GM12878 (cell line): ENCODE data around the gene CRY1. TPM values are rescaled to one million over a fixed set of nuclear protein-coding genes. Genes with fewer than 3 reads are reported as not detected.

Experiments used
- ATAC-seq: fragments of 200-7000 bp; cut with Tn5 transposase; 3 replicates; pipeline ENCODE4 v1.9.1; 2020; ENCODE audit warnings: mild to moderate bottlenecking, moderate library complexity
- BruUV-seq: library from RNA; stranded (reverse); fragments of 400-500 nt; replicated peaks from 2 replicates; lab custom pipeline; 2021; lab: Mats Ljungman, UMichigan
- CTCF ChIA-PET: fragments of 300-600 bp; sonication (Branson Sonifier 250); formaldehyde crosslinking; extraction: SDS; loops from one replicate; lab custom pipeline; 2021; ENCODE audit warnings: inconsistent platforms; lab: Yijun Ruan, JAX
- POLR2A ChIA-PET: fragments of 350-600 bp; formaldehyde crosslinking; extraction: SDS; loops from one replicate; lab custom pipeline; 2021; ENCODE audit warnings: inconsistent platforms; lab: Charles Lee
- RAD21 ChIA-PET: fragments of 300-600 bp; sonication (Branson Sonifier 250); formaldehyde crosslinking; loops from one replicate; lab custom pipeline; 2023; ENCODE audit warnings: antibody characterized with exemption; ENCODE audit not compliant: unreplicated experiment; lab: Charles Lee
- SMC1A ChIA-PET: fragments of 300-600 bp; sonication (Branson Sonifier 250); formaldehyde crosslinking; loops from one replicate; lab custom pipeline; 2023; ENCODE audit not compliant: unreplicated experiment, uncharacterized antibody; lab: Charles Lee
- DNase-seq: peaks from one replicate; pipeline ENCODE4 v3.0.0-alpha.2; 2011; ENCODE audit warnings: low read depth, low spot score
- FAIRE-seq: peaks from 3 replicates; lab custom pipeline; 2011; peaks lifted over from hg19 to GRCh38; lab: Jason Lieb, UNC
- H2AFZ ChIP-seq: 2 replicates; pipeline ENCODE4 v1.6.0; 2011; ENCODE audit warnings: low read depth, low read length, control low read depth; ENCODE audit not compliant: control insufficient read depth
- H3K27ac ChIP-seq: 2 replicates; pipeline ENCODE4 v1.5.1; 2011; ENCODE audit warnings: control low read depth; ENCODE audit not compliant: control insufficient read depth, insufficient read depth
- H3K27me3 ChIP-seq, 2 experiments: replicated peaks in 1 of 2; 2 replicates each; pipeline versions ENCODE4 v1.6.0 to v1.6.1; 2011; ENCODE audit warnings: low read length in 1 of 2; ENCODE audit not compliant: control insufficient read depth in 2 of 2, insufficient read depth in 2 of 2
- H3K36me3 ChIP-seq, 2 experiments: 2 replicates each; pipeline ENCODE4 v1.5.1; 2011; ENCODE audit warnings: low read length in 1 of 2; ENCODE audit not compliant: control insufficient read depth in 2 of 2, insufficient read depth in 2 of 2
- H3K4me1 ChIP-seq: 2 replicates; pipeline ENCODE4 v1.6.1; 2011; ENCODE audit warnings: mild to moderate bottlenecking, low read length, moderate library complexity, mixed read lengths; ENCODE audit not compliant: control insufficient read depth, insufficient read depth
- H3K4me2 ChIP-seq: 2 replicates; pipeline ENCODE4 v1.6.0; 2011; ENCODE audit warnings: control low read depth; ENCODE audit not compliant: control insufficient read depth, insufficient read depth
- H3K4me3 ChIP-seq: fragments of 200-600 bp; sonication (generic); 2 replicates; pipeline ENCODE4 v1.5.1; 2016
- H3K79me2 ChIP-seq: 2 replicates; pipeline ENCODE4 v1.6.0; 2011; ENCODE audit warnings: low read length; ENCODE audit not compliant: control insufficient read depth, insufficient read depth
- H3K9ac ChIP-seq: 2 replicates; pipeline ENCODE4 v1.8.0; 2011; ENCODE audit warnings: low read length, control low read depth, mixed read lengths; ENCODE audit not compliant: control insufficient read depth, insufficient read depth
- H3K9me3 ChIP-seq: replicated peaks from 3 replicates; pipeline ENCODE4 v1.5.1; 2011; ENCODE audit warnings: mild to moderate bottlenecking, low read length; ENCODE audit not compliant: control insufficient read depth, insufficient read depth
- H4K20me1 ChIP-seq: 2 replicates; pipeline ENCODE4 v1.6.0; 2011; ENCODE audit not compliant: control insufficient read depth, insufficient read depth
- ASH2L ChIP-seq: fragments of 300-600, 200-600 bp; sonication (generic); IDR thresholded peaks from 2 replicates; pipeline ENCODE4 v1.6.1; 2017; ENCODE audit warnings: low read depth, mild to moderate bottlenecking, borderline replicate concordance
- BHLHE40 ChIP-seq, 2 experiments: fragments of 450-650 bp in 1 of 2; IDR thresholded peaks; 2 replicates each; pipeline ENCODE4 v1.6.1; 2011 to 2017; ENCODE audit warnings: low read depth in 2 of 2, borderline replicate concordance in 1 of 2, improper control_type of control experiment in 1 of 2, low read length in 1 of 2, mild to moderate bottlenecking in 1 of 2
- CHD4 ChIP-seq: fragments of 200-600 bp; sonication (generic); IDR thresholded peaks from 2 replicates; pipeline ENCODE4 v1.6.1; 2016; ENCODE audit warnings: mild to moderate bottlenecking
- ELK1 ChIP-seq: IDR thresholded peaks from 2 replicates; pipeline ENCODE4 v1.6.1; 2012; ENCODE audit warnings: low read depth, low read length, improper control_type of control experiment
- ESRRA ChIP-seq: IDR thresholded peaks from 2 replicates; pipeline ENCODE4 v1.6.1; 2012; ENCODE audit warnings: mild to moderate bottlenecking, low read length, improper control_type of control experiment
- FOS ChIP-seq: IDR thresholded peaks from 3 replicates; pipeline ENCODE4 v1.6.1; 2011; ENCODE audit warnings: borderline replicate concordance; ENCODE audit not compliant: insufficient read length; ENCODE audit errors: extremely low read depth
- MYB ChIP-seq: fragments of 150-350 bp; IDR thresholded peaks from 2 replicates; pipeline ENCODE4 v1.6.1; 2014; ENCODE audit warnings: mild to moderate bottlenecking, low read depth, low read length, borderline replicate concordance
- RB1 ChIP-seq: fragments of 450-650 bp; formaldehyde crosslinking; IDR thresholded peaks from 2 replicates; pipeline ENCODE4 v1.6.1; 2017; ENCODE audit warnings: mild to moderate bottlenecking, borderline replicate concordance
- RCOR1 ChIP-seq: conservative IDR thresholded peaks from 2 replicates; pipeline ENCODE4 v1.6.1; 2012; ENCODE audit warnings: low read depth, low read length, improper control_type of control experiment
- SMARCA5 ChIP-seq: fragments of 450-650 bp; IDR thresholded peaks from 2 replicates; pipeline ENCODE4 v1.6.1; 2017; ENCODE audit warnings: mild to moderate bottlenecking
- TBL1XR1 ChIP-seq: IDR thresholded peaks from 2 replicates; pipeline ENCODE4 v1.6.1; 2012; ENCODE audit warnings: low read depth, low read length, improper control_type of control experiment
- ZBED1 ChIP-seq: IDR thresholded peaks from 2 replicates; pipeline ENCODE4 v1.6.1; 2016; ENCODE audit warnings: borderline replicate concordance
- ZNF274 ChIP-seq: IDR thresholded peaks from one replicate; pipeline ENCODE4 v1.8.0; 2011; ENCODE audit not compliant: insufficient read length, insufficient read depth
- ZNF687 ChIP-seq: fragments of 450-650 bp; IDR thresholded peaks from 2 replicates; pipeline ENCODE4 v1.6.1; 2017; ENCODE audit warnings: mild to moderate bottlenecking, moderate library complexity
- ZZZ3 ChIP-seq: IDR thresholded peaks from 2 replicates; pipeline ENCODE4 v1.6.1; 2011; ENCODE audit warnings: low read depth; ENCODE audit not compliant: control insufficient read depth, insufficient read length
- WGBS: methylation state at CpG from one replicate; pipeline ENCODE4 v1.1.6; 2016; ENCODE audit warnings: low lambda C conversion rate; ENCODE audit not compliant: insufficient replicate concordance, insufficient coverage; ENCODE audit errors: missing lambda C conversion rate; 5-methylcytosine and 5-hydroxymethylcytosine counted together
- in situ Hi-C: fragments of 300-500 bp; cut with MboI; formaldehyde crosslinking; loops from 9 replicates; pipeline ENCODE4 v1.14.3; 2018; ENCODE audit warnings: mixed read lengths
- intact Hi-C: fragments of 100-400 bp; cut with micrococcal nuclease; formaldehyde crosslinking; loops from one replicate; pipeline ENCODE4 v1.14.2; 2022; ENCODE audit not compliant: unreplicated experiment
- polyA plus RNA-seq, 11 experiments: library from polyadenylated mRNA; depleted of rRNA in 4 of 11; unstranded in 6 of 11; stranded (reverse) in 5 of 11; fragments of >200 nt; fragmentation: Nextera tagmentation in 4 of 11; fragmentation: Illumina TruSeq in 1 of 11; extraction: Ambion mirVana in 4 of 11; extraction: Trizol in 1 of 11; gene quantifications; 1 replicate in 1 of 11; 2 replicates in 10 of 11; pipeline versions ENCODE4 v1.2.1 to v1.2.3, GENCODE V29; 2011 to 2016; ENCODE audit warnings: inconsistent platforms in 2 of 11, missing spikeins in 2 of 11, low read depth in 1 of 11
- total RNA-seq, 4 experiments: library from RNA; depleted of rRNA in 3 of 4; stranded (reverse); fragments of >200 nt in 3 of 4; fragmentation: Illumina TruSeq in 1 of 4; extraction: Trizol in 1 of 4; gene quantifications; 2 replicates each; pipeline versions ENCODE4 v1.2.1 to v1.2.3, GENCODE V29; 2013 to 2021

CRY1 gene
- total and polyA plus RNA-seq, 10 of the 15 experiments (the other 5 are each of a cell fraction or from before 2014, with no cell fraction given) = 1.6 to 10.9 (median 5.4) TPM

- TF ChIP-seq RB1 = no peak
- TF ChIP-seq RCOR1 = no peak
- no peak for TF ChIP-seq SMARCA5
- TF ChIP-seq ZNF274 = no peak
- TF ChIP-seq ZZZ3 = no peak
- no peak for TF ChIP-seq MYB
- no peak for TF ChIP-seq ELK1
- no peak for TF ChIP-seq CHD4
- in situ Hi-C loops = no loop called here
- H3K79me2 ChIP-seq = no peaks in the 10 kb centered on the region
- intact Hi-C loops = no loop called here
- ChIA-PET RAD21 (no interaction called here), SMC1A (no interaction called here), POLR2A (no interaction called here), CTCF (no interaction called here)
- no peaks in the 10 kb centered on the region for H4K20me1 ChIP-seq
- no TSS peak for BruUV-seq
- 8% methylated on average over 1 of the region's 1 CpG for WGBS
- H3K4me3 ChIP-seq = no peak overlapping the region
- no peaks in the 10 kb centered on the region for H3K9me3 ChIP-seq
- H3K4me1 ChIP-seq = no peaks in the 10 kb centered on the region
- H2AFZ ChIP-seq = no peak overlapping the region
- no peak for ATAC-seq
- FAIRE-seq = no peak
- H3K27ac ChIP-seq = no peak overlapping the region
- H3K36me3 ChIP-seq = no peaks in the 10 kb centered on the region
- no peaks in the 10 kb centered on the region for H3K27me3 ChIP-seq
- DNase-seq = no peak
- no peak overlapping the region for H3K4me2 ChIP-seq
- no peak overlapping the region for H3K9ac ChIP-seq
Observed at GRCh38 chr12:107025671-107026070, 67.7 kb downstream of the CRY1 start.

- ChIA-PET CTCF (no interaction called here), RAD21 (no interaction called here)
- WGBS = 18% methylated on average over 2 of the region's 2 CpGs
- TF ChIP-seq FOS (no peak), BHLHE40 (IDR thresholded peaks at IDR 0.05; ENCODE audit: borderline replicate concordance in 1 of 2, low read depth in 2 of 2, low read length in 1 of 2) (no peak), ESRRA (no peak), ZBED1 (no peak), ZNF687 (no peak), TBL1XR1 (no peak), ASH2L (no peak)
Observed at GRCh38 chr12:107019546-107019945, 73.8 kb downstream of the CRY1 start.

More at GRCh38 chr12:107019546-107019945, 73.8 kb downstream of the CRY1 start:
- FAIRE-seq = no peak
- no peaks in the 10 kb centered on the region for H4K20me1 ChIP-seq
- no peak overlapping the region for H3K27ac ChIP-seq
- no peak overlapping the region for H3K4me2 ChIP-seq
- in situ Hi-C loops (no loop called here), intact Hi-C loops (no loop called here)
- H3K4me3 ChIP-seq = no peak overlapping the region
- no peaks in the 10 kb centered on the region for H3K79me2 ChIP-seq
- H2AFZ ChIP-seq = no peak overlapping the region
- no peak for ATAC-seq
- ChIA-PET SMC1A (no interaction called here), POLR2A (no interaction called here)
- H3K9me3 ChIP-seq = no peaks in the 10 kb centered on the region
- no TSS peak for BruUV-seq
- H3K36me3 ChIP-seq = no peaks in the 10 kb centered on the region
- H3K9ac ChIP-seq = no peak overlapping the region
- no peak for DNase-seq
- no peaks in the 10 kb centered on the region for H3K4me1 ChIP-seq
- no peaks in the 10 kb centered on the region for H3K27me3 ChIP-seq
